Endothelial cell of umbilical vein (primary cell): ENCODE results near the gene MAU2.

ENCODE experiments used
- CTCF ChIP-seq, 2 donors: IDR thresholded peaks; 1 replicate in 1 of 2; 2 replicates in 1 of 2; pipeline ENCODE4 v1.5.1; 2011; ENCODE audit warnings: low read length in 2 of 2, mild to moderate bottlenecking in 2 of 2, moderate library complexity in 2 of 2, control low read depth in 1 of 2, inconsistent platforms in 1 of 2, low read depth in 1 of 2; ENCODE audit not compliant: insufficient read depth in 1 of 2; ENCODE audit errors: extremely low read depth in 1 of 2
- MYC ChIP-seq: IDR thresholded peaks from one replicate; pipeline ENCODE4 v1.6.1; 2011; ENCODE audit warnings: mild to moderate bottlenecking, low read depth, low read length
- POLR2A ChIP-seq: IDR thresholded peaks from 2 replicates; pipeline ENCODE4 v1.6.1; 2012; ENCODE audit warnings: low read depth, mild to moderate bottlenecking, control low read depth, low read length

- no peak for TF ChIP-seq CTCF (IDR thresholded peaks at IDR 0.05; ENCODE audit: extremely low read depth in 1 of 2, insufficient read depth in 1 of 2, low read depth in 1 of 2, low read length in 2 of 2)
- no peak for TF ChIP-seq MYC
- no peak for TF ChIP-seq POLR2A
Measured at GRCh38 chr19:19387108-19387507, 66.5 kb downstream of the MAU2 start.
